ENCODE measurements around the gene CD164. TPM values are rescaled to one million over a fixed set of nuclear protein-coding genes. Genes with fewer than 3 reads are reported as not detected.

Gene CD164
- polyA plus RNA-seq, 1 donor (not counting 4 experiments of a cell fraction or from before 2014, with no cell fraction given) = 244 TPM

- peaks cover 4% of the 10 kb centered on the region for H3K4me1 ChIP-seq (ENCODE audit: control insufficient read depth, extremely low read depth, insufficient read depth, low read length)
- no peak overlapping the region for H2AFZ ChIP-seq (ENCODE audit: control insufficient read depth, low read length)
- H4K20me1 ChIP-seq (ENCODE audit: control insufficient read depth, extremely low read depth, insufficient read depth, low read length) = no peaks in the 10 kb centered on the region
- TF ChIP-seq CTCF (optimal IDR thresholded peaks at IDR 0.05 in 1 of 3, IDR thresholded peaks at IDR 0.05 in 1 of 3, conservative IDR thresholded peaks at IDR 0.05 in 1 of 3; ENCODE audit: extremely low read depth in 1 of 3, insufficient read depth in 2 of 3, low read length in 3 of 3) = no peak
- TF ChIP-seq EZH2 (IDR thresholded peaks at IDR 0.05; ENCODE audit: low read length) = no peak
- H3K27me3 ChIP-seq (ENCODE audit: control insufficient read depth, extremely low read depth, insufficient read depth, low read length) = no peaks in the 10 kb centered on the region
- FAIRE-seq (no peak), DNase-seq (ENCODE audit: low read depth, low spot score) (no peak)
- no peak overlapping the region for H3K9ac ChIP-seq (ENCODE audit: control insufficient read depth, extremely low read depth, insufficient read depth, low read length)
- no peaks in the 10 kb centered on the region for H3K36me3 ChIP-seq (ENCODE audit: control insufficient read depth in 2 of 2, extremely low read depth in 1 of 2, insufficient read depth in 2 of 2, low read length in 2 of 2)
- no peaks in the 10 kb centered on the region for H3K79me2 ChIP-seq (ENCODE audit: control insufficient read depth, insufficient read depth, low read length)
- H3K9me1 ChIP-seq (ENCODE audit: control insufficient read depth, extremely low read depth, insufficient read depth, low read length) = no peaks in the 10 kb centered on the region
- no peak overlapping the region for H3K4me2 ChIP-seq (ENCODE audit: control insufficient read depth, extremely low read depth, insufficient read depth, low read depth, low read length)
- H3K27ac ChIP-seq (ENCODE audit: control insufficient read depth, insufficient read depth, low read length) = no peak overlapping the region
- H3K4me3 ChIP-seq (ENCODE audit: control insufficient read depth in 2 of 3, extremely low read depth in 1 of 3, insufficient read depth in 2 of 3, low read depth in 1 of 3, low read length in 3 of 3) = no peak overlapping the region
- dilution Hi-C loops (cut with MboI; ENCODE audit: extremely low pct_ligation_motif_present, low sequenced_read_pairs) = no loop called here
- H3K9me3 ChIP-seq (ENCODE audit: control insufficient read depth, low read depth, low read length) = no peaks in the 10 kb centered on the region
Observed at GRCh38 chr6:109417646-109418045, 35.4 kb upstream of the CD164 start.

DNA sequence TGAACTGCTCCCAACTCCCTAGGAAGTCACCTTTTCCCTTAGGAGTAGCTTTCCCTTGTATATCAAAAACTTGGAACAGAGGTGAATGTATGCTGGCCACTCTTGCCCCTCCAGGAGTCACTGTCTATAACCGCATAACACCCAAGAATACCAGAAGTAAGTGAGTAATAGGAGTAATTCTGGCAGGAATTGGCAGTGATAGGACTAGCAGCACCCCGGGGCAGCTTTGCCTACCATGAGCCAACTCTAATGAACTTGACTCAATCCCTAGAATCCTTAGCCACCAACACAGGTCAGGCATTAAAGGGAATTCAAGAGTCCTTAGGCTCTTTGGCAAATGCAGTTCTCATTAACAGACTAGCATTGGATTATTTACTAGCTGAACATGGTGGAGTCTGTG lies 28.8 kb upstream of the CD164 start:
- no peak overlapping the region for H3K4me3 ChIP-seq (ENCODE audit: control insufficient read depth in 2 of 3, extremely low read depth in 1 of 3, insufficient read depth in 2 of 3, low read depth in 1 of 3, low read length in 3 of 3)
- no peak overlapping the region for H3K4me2 ChIP-seq (ENCODE audit: control insufficient read depth, extremely low read depth, insufficient read depth, low read depth, low read length)
- H3K27ac ChIP-seq (ENCODE audit: control insufficient read depth, insufficient read depth, low read length) = no peak overlapping the region
- H3K4me1 ChIP-seq (ENCODE audit: control insufficient read depth, extremely low read depth, insufficient read depth, low read length) = peaks cover 14% of the 10 kb centered on the region
- H3K9me3 ChIP-seq (ENCODE audit: control insufficient read depth, low read depth, low read length) = no peaks in the 10 kb centered on the region
- H3K27me3 ChIP-seq (ENCODE audit: control insufficient read depth, extremely low read depth, insufficient read depth, low read length) = no peaks in the 10 kb centered on the region
- H3K9ac ChIP-seq (ENCODE audit: control insufficient read depth, extremely low read depth, insufficient read depth, low read length) = no peak overlapping the region
- no peaks in the 10 kb centered on the region for H3K36me3 ChIP-seq (ENCODE audit: control insufficient read depth in 2 of 2, extremely low read depth in 1 of 2, insufficient read depth in 2 of 2, low read length in 2 of 2)
- H4K20me1 ChIP-seq (ENCODE audit: control insufficient read depth, extremely low read depth, insufficient read depth, low read length) = no peaks in the 10 kb centered on the region
- DNase-seq (ENCODE audit: low read depth, low spot score) (no peak), FAIRE-seq (peak; percentile 86)
- H3K9me1 ChIP-seq (ENCODE audit: control insufficient read depth, extremely low read depth, insufficient read depth, low read length) = no peaks in the 10 kb centered on the region
- H2AFZ ChIP-seq (ENCODE audit: control insufficient read depth, low read length) = no peak overlapping the region
- TF ChIP-seq CTCF (optimal IDR thresholded peaks at IDR 0.05 in 1 of 3, IDR thresholded peaks at IDR 0.05 in 1 of 3, conservative IDR thresholded peaks at IDR 0.05 in 1 of 3; ENCODE audit: extremely low read depth in 1 of 3, insufficient read depth in 2 of 3, low read length in 3 of 3) = no peak
- TF ChIP-seq EZH2 (IDR thresholded peaks at IDR 0.05; ENCODE audit: low read length) = no peak
- no peaks in the 10 kb centered on the region for H3K79me2 ChIP-seq (ENCODE audit: control insufficient read depth, insufficient read depth, low read length)
- dilution Hi-C loops (cut with MboI; ENCODE audit: extremely low pct_ligation_motif_present, low sequenced_read_pairs) = no loop called here

Data from keratinocyte (primary cell).